ENCODE results near the gene TARP.

Gene TARP

GRCh38 chr7:38273286-38273995 lies at the start of gene TARP:
TARP (minus strand) TSS chr7:38273636.
- no peak for DNase-seq (ENCODE audit: low read depth in 3 of 3)

GRCh38 chr7:38323156-38323555 lies 49.7 kb upstream of the TARP start:
- DNase-seq (ENCODE audit: low read depth in 3 of 3), result no peak

- DNase-seq (ENCODE audit: low read depth in 3 of 3), result no peak
These were observed 49.0 kb upstream of the TARP start for GRCh38 chr7:38322461-38322860.

GRCh38 chr7:38321967-38322366 lies 48.5 kb upstream of the TARP start:
- DNase-seq (ENCODE audit: low read depth in 3 of 3), result no peak

GRCh38 chr7:38321515-38321944 lies 48.1 kb upstream of the TARP start:
- no peak for DNase-seq (ENCODE audit: low read depth in 3 of 3)

- no peak for DNase-seq (ENCODE audit: low read depth in 3 of 3)
These were observed 47.6 kb upstream of the TARP start for GRCh38 chr7:38321050-38321449.

- no peak for DNase-seq (ENCODE audit: low read depth in 3 of 3)
These were observed 46.4 kb upstream of the TARP start for GRCh38 chr7:38319873-38320272.

- no peak for DNase-seq (ENCODE audit: low read depth in 3 of 3)
These were observed 45.5 kb upstream of the TARP start for GRCh38 chr7:38318803-38319416.

GRCh38 chr7:38318241-38318640 lies 44.8 kb upstream of the TARP start:
- DNase-seq (ENCODE audit: low read depth in 3 of 3), result no peak

- no peak for DNase-seq (ENCODE audit: low read depth in 3 of 3)
These were observed 44.1 kb upstream of the TARP start for GRCh38 chr7:38317515-38317914.

GRCh38 chr7:38316733-38317360 lies 43.4 kb upstream of the TARP start:
- DNase-seq (ENCODE audit: low read depth in 3 of 3), result no peak

GRCh38 chr7:38315410-38315809 lies 42.0 kb upstream of the TARP start:
- DNase-seq (ENCODE audit: low read depth in 3 of 3), result no peak

- DNase-seq (ENCODE audit: low read depth in 3 of 3), result no peak
These were observed 39.4 kb upstream of the TARP start for GRCh38 chr7:38312821-38313220.

- DNase-seq (ENCODE audit: low read depth in 3 of 3), result no peak
These were observed 38.0 kb upstream of the TARP start for GRCh38 chr7:38311329-38311937.

- DNase-seq (ENCODE audit: low read depth in 3 of 3), result no peak
These were observed 37.2 kb upstream of the TARP start for GRCh38 chr7:38310591-38311101.

GRCh38 chr7:38309555-38309954 lies 36.1 kb upstream of the TARP start:
- no peak for DNase-seq (ENCODE audit: low read depth in 3 of 3)

- no peak for DNase-seq (ENCODE audit: low read depth in 3 of 3)
These were observed 34.7 kb upstream of the TARP start for GRCh38 chr7:38308140-38308539.

GRCh38 chr7:38307640-38308039 lies 34.2 kb upstream of the TARP start:
- no peak for DNase-seq (ENCODE audit: low read depth in 3 of 3)

- DNase-seq (ENCODE audit: low read depth in 3 of 3), result no peak
These were observed 33.5 kb upstream of the TARP start for GRCh38 chr7:38306914-38307313.

GRCh38 chr7:38306171-38306570 lies 32.7 kb upstream of the TARP start:
- no peak for DNase-seq (ENCODE audit: low read depth in 3 of 3)

- no peak for DNase-seq (ENCODE audit: low read depth in 3 of 3)
These were observed 30.4 kb upstream of the TARP start for GRCh38 chr7:38303866-38304265.

- no peak for DNase-seq (ENCODE audit: low read depth in 3 of 3)
These were observed 26.7 kb upstream of the TARP start for GRCh38 chr7:38300175-38300574.
